Activated CD4-positive, alpha-beta T cell treated with anti-CD3 and anti-CD28 coated beads, Interleukin-2, amount 50 U/mL, for 24 hours (primary cell): Measurements from ENCODE around the gene SLC34A2.
"Not testable (repeated sequence)": the region's sequence is repeated elsewhere in the genome, so short reads cannot be mapped to it uniquely, and the experiment has no call there.

Experiments
- DNase-seq, 2 donors: peaks; one replicate each; pipeline ENCODE4 v3.0.0-alpha.2; 2020; ENCODE audit warnings: low read depth in 1 of 2, low spot score in 1 of 2

Gene SLC34A2

DNA sequence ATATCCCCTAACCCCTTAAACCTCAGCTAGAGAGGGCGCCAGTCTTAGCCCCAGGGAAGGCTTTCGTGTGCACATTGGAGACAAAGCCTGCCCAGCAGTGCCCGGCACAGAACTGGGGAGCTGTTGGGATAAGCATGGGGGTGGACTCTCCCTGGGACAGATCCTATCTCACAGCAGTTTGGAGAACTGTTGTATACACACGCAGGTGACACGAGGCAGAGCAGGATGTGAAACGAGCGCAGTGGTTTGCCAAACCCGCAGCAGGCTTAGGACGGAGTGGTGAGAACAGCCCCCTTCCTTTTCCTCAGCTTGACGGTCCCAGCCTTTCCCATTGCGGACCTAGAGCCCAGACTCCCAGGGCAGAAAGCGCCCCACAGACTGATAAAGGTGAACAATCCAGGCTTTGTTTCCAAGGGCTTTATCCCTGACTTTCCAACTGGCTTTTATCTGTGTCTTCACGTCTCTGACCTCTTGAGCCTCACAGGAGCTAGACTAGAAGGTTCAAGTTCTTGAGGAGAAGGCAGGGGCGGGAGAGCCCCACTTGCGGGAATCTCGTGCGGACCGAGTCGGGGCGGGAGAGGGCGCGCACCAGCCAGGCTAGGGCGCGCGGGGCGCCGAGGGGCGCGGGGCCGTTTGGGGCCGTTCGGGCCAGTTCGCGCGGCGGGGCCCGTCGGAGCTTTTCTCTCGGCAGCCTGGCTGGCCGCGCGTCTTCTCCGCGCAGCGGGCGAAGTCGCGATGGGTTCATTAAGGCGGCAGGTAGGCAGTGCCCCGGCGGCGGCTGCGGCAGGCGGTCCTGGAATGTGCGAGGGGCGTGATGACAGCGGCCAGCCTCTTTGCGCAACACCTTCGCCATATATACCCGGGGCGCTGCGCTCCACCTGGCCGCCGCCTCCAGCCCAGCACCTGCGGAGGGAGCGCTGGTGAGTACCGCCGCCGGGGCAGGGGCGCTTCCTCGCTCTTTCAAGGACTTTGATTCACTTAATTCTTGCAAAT lies at the start of gene SLC34A2:
SLC34A2 (plus strand) TSS at position 881 of the 993 bp plus-strand sequence. CDS start 6,650 bp downstream, outside the sequence.
- DNase-seq: no peak

GRCh38 chr4:25608644-25609043 lies 47.0 kb upstream of the SLC34A2 start:
- DNase-seq: no peak

GRCh38 chr4:25609976-25610375 lies 45.7 kb upstream of the SLC34A2 start:
- DNase-seq: no peak

GRCh38 chr4:25613613-25614012 lies 42.0 kb upstream of the SLC34A2 start:
- DNase-seq: not testable (repeated sequence)

GRCh38 chr4:25614807-25615206 lies 40.8 kb upstream of the SLC34A2 start:
- no peak for DNase-seq

DNA sequence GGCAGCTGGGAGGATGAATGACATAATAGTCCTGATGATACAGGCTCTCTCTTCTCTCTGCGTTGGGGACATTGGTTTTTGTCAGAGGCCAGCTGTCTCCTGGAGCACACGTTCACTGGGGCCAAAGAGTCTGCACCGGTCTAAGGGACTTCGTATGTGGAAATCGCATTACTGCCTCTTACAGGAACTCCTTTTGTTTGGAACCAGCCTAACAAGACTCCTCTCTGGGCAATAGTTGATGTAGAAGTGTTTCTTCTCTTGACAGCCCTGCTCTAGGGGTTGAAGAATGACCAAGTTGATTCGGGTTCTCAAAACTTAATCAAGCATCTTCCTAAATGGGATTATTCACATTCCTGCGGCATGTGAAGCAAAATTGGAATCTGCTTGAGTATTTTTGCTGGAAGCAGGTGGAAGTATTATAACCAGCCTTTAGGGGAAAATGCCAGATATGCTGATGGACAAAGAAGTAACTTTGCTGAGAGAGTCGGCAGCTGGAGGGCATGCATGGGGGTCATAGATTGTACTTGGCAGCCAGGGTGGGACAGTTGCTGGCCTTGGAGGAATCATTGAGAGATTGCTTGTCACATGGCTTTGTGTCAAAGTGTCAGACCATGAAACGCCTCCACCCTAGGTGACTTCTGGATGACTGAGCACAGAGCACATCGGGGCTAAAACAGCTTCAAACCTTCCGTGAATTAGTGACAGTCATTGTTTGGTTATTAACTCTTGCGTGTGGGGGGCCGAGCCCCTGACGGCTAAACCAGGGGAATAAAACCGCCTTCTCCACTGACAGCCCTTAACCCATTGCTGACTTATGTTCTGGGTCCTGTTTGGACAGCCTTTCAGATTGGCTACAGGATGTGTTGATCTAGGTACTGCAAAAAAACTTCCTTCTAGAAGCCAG lies 34.4 kb upstream of the SLC34A2 start:
- DNase-seq: no peak

DNA sequence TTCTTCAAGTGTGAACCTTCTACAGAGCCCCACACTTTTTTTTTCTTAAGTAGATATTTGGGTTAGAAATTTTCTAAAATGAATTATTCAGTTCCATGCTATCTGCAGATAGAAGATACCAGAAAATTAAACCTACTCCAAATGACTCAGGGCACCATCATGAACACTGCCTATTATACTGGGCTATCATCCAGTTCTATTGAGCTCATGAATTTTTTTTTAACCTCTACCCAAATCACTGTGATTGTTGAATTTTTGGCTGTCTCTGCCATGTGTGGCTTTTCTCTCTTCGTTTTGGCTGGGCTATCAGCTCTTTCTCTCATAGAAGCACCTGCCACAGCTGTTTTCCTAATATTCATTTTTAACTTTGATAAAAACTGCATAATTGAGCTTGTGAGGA lies 31.0 kb upstream of the SLC34A2 start:
- no peak for DNase-seq

- no peak for DNase-seq
These were observed 27.2 kb upstream of the SLC34A2 start for GRCh38 chr4:25628451-25628850.

DNA sequence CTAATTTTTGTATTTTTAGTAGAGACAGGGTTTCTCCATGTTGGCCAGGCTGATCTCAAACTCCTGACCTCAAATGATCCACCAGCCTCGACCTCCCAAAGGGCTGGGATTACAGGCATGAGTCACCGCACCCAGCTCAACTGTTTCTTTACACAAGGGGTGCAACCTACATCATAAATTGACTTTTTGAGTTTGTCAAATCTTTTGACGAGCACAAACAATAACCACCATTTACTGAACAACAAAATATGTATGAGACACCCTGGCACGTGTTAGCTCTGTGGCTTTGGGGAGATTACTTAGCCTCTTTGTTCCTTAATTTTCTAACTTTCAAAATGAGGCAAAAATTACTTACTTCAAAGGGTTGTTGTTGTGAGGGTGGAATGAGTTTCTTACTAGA lies 23.5 kb upstream of the SLC34A2 start:
- no peak for DNase-seq

GRCh38 chr4:25633541-25633940 lies 22.1 kb upstream of the SLC34A2 start:
- no peak for DNase-seq

- no peak for DNase-seq
These were observed 20.1 kb upstream of the SLC34A2 start for GRCh38 chr4:25635501-25635900.

GRCh38 chr4:25637581-25638220 lies 17.9 kb upstream of the SLC34A2 start:
- no peak for DNase-seq

DNA sequence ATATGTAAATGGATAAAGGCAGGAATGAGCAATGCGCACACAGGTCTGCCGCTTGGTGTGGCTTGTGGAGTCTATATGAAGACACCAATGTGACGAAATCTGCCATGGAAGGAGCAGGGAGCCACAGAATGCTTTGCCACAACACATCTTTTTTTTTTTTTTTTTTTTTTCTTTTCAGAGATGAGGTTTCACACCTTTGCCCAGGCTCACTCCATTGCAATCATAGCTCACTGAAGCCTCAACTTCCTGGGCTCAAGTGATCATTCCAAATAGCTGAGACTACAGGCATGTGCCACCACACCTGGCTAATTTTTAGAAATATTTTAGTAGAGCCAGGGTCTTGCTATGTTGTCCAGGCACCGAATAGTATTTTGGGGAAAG lies 17.4 kb upstream of the SLC34A2 start:
- no peak for DNase-seq

- DNase-seq: no peak
These were observed 16.8 kb upstream of the SLC34A2 start for GRCh38 chr4:25638806-25639205.

- no peak for DNase-seq
These were observed 5.3 kb upstream of the SLC34A2 start for GRCh38 chr4:25650311-25650710.

- DNase-seq: no peak
These were observed 4.0 kb upstream of the SLC34A2 start for GRCh38 chr4:25651682-25652081.

- DNase-seq: no peak
These were observed 1.4 kb upstream of the SLC34A2 start for GRCh38 chr4:25654031-25654970.

- DNase-seq: no peak
These were observed 380 bp downstream of the SLC34A2 start for GRCh38 chr4:25656031-25656430.

- no peak for DNase-seq
These were observed 2.7 kb downstream of the SLC34A2 start for GRCh38 chr4:25658357-25658771.

GRCh38 chr4:25658777-25659176 lies 3.1 kb downstream of the SLC34A2 start:
- no peak for DNase-seq
